ENCODE results near the gene ELMO3. TPM values are rescaled to one million over a fixed set of nuclear protein-coding genes. Genes with fewer than 3 reads are reported as not detected.

ELMO3 gene
- polyA plus RNA-seq, 10 donors = 0.48 to 2.2 (median 1.2) TPM

DNA sequence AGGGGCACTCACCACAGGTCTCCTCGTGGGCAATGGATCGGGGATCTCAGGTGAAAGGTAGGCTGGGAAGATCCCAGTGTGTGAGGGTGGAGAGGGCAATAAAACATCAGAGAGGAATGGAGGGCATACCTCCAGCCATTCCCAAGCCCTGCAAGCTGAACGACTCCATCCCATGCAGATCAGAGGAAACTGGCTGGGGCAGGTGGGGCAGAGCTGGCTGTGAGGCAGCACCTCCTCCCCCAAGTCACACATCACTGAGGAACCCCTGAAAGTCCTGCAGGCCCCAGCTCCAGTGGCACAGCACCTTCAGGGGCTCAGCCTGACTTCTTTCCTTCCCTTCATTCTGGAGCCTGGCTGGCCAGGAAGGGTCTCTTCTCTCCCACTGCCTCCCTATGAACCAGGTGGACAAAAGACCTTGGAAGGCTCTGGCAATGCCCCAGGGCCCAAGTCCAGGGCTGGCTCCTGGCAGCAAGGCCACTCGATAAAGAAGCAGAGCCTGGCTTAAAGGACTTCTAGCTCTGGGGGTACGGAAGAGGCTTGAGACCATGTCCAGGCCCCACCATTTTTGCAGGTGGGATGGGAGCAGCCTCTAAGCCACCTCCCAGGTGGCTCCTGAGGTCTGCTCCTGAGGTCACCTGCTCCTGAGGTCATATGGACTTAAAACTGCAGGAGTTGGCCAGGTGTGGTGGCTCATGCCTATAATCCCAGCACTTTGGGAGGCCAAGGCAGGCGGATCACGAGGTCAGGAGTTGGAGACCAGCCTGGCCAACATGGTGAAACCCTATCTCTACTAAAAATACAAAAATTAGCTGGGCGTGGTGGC is 14.5 kb downstream of the ELMO3 start:
- no peak for DNase-seq

- DNase-seq = no peak
Observed at GRCh38 chr16:67215706-67216105, 16.8 kb downstream of the ELMO3 start.

DNA sequence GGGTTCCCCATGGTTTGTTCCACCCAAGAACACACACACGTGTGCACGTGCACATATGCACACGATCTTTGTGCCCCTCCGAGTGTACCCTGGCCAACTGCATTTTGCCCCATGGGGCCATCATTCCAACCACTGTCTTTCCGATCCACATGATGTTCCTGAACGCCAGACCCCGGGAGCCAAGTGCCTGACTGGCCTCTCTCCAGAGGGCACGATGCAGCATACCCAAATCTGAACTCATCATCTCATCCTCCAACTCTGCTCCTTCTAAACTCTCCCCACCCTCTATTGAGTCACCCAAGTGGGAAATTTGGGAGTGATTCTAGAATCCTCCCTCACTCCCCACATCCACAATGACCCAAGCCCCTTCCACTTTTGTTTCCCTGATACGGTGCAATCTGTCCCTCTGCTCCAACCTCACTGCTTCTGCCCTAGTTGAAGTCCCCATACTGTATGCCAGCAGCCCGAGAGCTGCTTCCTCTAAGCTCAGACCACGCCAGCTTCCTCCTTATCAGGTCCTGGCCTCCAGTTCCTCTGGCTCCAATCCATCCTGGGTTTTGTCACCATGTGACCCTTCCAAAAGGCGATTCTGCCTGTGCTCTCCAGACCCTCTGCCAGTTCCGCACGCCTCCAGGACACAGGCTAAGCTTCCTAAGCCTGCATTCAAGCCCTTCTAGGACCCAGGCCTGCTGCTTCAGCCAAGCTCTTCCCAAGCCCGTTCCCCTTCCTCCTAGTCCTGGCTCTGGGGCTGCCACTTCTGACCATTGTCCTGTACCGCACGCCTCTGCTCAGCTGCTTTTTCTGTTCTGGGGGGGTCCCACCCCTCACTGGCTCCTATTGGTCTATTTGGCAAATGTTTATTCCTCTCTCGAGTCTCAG is 17.9 kb downstream of the ELMO3 start:
- no peak for DNase-seq

GRCh38 chr16:67223992-67224391 is 25.1 kb downstream of the ELMO3 start:
- no peak for DNase-seq

DNA sequence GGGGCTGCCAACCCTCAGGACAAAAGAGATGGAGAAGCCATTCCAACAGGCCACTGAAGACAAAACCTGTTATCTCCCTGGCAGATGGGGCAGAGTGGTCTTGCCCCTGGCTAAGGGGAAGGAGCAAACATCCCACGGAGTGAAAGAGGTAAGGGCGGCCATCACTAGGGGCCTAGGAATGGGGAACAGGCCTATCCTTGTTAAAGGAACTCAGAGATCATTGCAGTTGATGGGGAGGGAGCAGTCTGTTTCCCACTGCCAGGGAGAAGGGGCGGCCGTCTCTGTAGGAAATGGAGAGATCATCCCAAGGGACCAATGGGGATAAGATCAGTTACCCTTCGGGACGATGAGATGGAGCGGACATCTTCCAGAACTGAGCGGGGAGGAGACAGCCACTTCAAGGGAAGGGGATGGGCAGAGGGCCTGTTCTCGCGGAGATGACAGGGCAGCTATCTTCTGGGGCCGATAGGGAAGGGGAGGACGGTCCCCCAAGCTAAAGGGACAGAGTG is 27.4 kb downstream of the ELMO3 start:
- DNase-seq = no peak

- DNase-seq = peak; percentile 99
Observed at GRCh38 chr16:67226804-67227566, 28.1 kb downstream of the ELMO3 start, which contains the start of gene TMEM208. Gene TMEM208, plus strand, starts transcription at chr16:67227130. Its CDS starts 89 bp downstream, at chr16:67227219.

- no peak for DNase-seq
Observed at GRCh38 chr16:67227567-67227921, 28.6 kb downstream of the ELMO3 start.

- DNase-seq = no peak
Observed at GRCh38 chr16:67228034-67228785, 29.3 kb downstream of the ELMO3 start.

DNA sequence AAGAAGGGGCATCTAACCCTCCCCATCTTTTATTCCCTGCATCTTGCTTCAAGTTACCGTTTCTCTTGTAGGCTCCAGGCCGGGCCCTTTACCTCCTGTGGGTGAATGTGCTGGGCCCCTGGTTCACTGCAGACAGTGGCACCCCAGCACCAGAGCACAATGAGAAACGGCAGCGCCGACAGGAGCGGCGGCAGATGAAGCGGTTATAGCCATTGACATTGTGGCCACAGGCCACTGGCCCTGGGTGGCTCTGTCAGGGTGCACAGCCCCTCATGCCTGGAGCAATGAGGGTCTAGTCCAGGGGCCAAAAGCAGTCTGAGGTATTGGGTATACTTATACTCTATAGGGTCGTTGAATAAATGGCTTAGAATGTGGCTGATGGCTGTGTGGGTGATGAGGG is 30.0 kb downstream of the ELMO3 start:
- DNase-seq = no peak

GRCh38 chr16:67229906-67230808 is 31.2 kb downstream of the ELMO3 start:
- no peak for DNase-seq

DNA sequence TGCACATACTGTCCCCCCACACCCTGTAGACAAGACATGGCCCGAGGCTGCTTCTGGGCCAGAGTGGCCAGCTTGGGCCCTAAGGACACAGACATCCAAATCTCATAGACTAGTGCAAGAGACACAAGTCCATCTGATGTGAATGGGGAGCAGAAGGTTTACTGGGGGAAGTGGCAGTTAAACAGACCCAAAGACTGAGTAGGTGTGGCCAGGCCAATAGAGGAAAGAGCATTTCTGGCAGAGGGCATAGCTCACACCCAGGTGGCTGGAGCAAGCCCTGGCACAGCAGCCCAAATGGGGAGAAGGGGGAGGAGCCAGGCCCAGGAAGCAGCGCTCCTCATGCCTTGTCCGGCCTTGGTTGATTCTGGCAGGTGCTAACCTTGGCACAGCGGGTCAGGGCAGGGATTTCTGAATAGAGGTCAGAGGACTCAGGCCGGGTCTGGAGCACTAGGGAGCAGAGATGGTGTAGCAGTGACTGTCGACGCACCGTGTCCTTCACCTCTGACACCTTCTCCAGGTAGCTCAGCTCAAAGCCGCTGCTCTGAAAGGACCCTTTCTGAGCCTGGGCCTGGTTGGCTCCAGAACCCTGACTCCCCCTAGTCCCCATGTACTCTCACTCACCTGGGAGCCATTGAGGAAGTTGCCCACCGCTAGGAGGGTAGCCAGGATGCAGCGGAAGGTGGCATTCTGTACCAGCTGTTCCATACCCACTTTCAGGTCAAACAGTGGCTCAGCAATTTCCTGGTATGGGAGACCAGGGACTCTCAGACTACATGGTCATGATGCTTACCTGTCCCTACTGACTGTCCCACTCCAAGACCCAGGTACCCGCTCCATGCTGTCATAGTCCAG is 32.1 kb downstream of the ELMO3 start:
- no peak for DNase-seq

GRCh38 chr16:67233596-67233995 is 34.7 kb downstream of the ELMO3 start:
- DNase-seq = no peak

- no peak for DNase-seq
Observed at GRCh38 chr16:67234180-67234597, 35.3 kb downstream of the ELMO3 start.

GRCh38 chr16:67235816-67236562 is 37.1 kb downstream of the ELMO3 start:
- DNase-seq = no peak

GRCh38 chr16:67236563-67237395 is 37.8 kb downstream of the ELMO3 start:
- no peak for DNase-seq

DNA sequence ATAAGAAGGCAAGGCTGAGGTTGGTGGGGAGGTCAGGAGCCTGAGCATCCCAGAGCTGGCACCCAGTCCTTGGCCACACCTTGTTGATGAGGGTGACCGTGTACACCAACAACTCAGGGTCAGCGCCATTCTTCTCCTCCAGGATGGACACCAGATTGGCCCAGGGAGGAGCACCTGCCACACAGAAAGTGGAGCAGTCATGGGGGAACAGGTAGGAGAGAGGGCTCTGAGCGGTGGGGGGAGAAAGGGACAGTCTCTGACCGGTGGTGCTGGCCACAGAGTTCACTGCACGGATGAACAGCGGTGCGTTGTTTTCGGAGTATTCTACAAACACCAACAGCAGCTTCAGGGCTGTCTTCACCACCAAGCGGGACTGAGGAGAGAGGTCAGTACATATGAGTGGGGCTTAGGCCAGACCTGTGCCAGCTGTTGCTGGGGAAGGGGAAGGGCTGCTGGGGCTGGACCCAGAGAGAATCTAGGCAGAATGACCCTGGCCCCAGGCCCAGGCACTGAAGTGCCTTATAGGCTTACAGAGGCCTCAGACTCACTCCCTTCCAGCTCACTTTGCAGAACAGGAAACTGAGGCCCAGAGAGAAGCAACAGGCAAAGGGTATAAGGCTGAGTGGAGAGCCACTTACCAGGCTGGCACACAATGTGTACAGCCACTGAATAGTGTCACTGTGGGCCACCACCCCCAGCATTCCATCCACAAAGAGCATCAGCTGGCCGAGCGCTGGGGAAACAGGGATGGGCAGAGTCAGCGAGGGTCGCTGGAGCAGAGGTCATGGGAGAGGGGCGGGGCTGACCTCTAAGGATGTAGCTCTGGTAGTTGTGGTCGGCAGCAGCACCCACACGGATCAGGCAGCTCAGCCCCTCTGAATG is 38.7 kb downstream of the ELMO3 start:
- DNase-seq = no peak
